Hepatic stellate cell (primary cell): ENCODE results near the gene TAF5L.

ENCODE experiments used
- DNase-seq: peaks from one replicate; pipeline ENCODE4 v3.0.0; 2011; ENCODE audit warnings: low spot score

TAF5L gene

DNA sequence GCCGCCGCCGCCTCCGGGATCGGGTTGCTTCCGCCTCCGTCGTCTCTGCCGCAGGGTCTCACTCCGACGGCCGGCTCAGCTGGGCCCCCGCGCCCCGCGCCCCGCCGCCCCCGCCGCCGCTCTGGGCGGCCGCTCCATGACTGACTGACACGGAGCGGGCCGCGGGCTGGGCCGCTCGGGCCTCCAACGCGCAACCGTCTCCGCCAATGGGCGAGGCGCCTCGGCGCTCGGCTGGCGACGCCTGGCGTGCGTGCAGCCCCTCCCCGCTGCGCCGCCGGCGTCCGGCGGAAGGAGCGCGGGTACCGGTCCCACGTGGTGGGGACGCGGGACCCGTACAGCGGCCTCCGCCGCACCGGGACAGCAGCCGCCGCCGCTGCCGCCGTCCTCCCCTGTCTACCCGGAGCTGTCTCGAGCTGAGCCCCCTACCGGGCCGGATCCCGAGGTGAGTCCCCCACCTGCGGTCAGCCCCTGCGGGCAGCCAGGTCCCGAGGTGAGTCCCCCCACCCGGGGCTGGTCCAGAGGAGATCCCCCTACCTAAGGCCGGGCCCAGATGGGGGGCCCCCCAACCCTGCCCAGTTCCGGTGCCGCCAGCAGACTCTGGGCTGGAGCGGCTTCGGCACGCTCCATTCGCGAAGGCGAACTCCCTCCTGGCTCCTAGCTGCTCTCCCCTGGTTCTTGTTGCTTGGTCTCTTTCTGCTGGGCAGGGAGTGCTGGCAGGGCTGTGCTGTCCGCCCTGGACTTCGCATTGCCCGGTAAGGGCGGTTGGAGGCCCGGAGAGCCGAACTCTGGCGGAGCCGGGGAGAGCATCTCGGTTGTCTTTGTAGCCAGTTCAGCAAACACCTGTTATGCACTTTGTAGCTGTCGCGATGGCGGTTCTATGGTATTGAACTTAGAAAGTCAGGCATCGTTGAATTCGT, at the start of gene TAF5L, which contains the start of gene URB2:
Gene TAF5L (minus strand): TSS at position 208 of the 917 bp plus-strand sequence. CDS start 11,640 bp downstream, outside the sequence.
Gene URB2 (plus strand): TSS at position 333 of the 917 bp plus-strand sequence. CDS start 1,387 bp downstream, outside the sequence.
- peak; percentile 93 for DNase-seq

DNA sequence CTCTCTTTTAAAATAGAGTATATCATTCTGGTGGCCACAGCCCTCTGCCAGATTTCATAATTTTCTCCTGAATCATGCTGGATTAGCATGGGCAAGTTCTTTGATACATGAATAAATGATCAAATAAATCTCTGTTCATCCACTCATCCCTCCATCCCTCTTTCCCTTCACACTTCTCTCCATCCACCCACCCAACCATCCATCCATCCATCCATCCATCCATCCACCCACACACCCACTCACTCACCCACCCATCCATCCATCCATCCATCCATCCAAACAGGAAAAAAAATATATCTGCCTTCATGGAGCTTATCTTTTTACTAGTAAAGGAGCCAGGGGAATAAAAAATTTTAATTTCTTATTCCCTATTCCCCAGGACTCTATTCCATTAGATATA, 49.5 kb upstream of the TAF5L start:
- no peak for DNase-seq

DNA sequence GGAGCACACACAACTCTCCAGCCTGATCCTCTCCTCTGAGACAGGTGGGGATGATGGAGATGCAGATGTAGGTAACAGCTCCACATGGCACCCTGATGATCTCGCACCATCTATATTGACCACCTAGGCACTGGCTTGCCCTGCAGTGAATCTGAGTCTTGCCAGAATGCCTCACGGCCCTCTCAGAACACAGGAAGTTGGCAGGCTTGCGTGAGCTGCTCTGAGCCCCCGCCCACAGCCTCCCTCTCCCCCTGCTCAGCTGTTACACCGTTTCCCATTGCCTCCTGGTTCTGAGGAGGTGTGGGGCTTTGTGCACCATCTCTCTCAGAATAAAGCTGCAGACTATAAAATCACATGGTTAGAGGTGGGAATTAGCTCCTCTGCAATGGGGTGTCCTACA, 48.1 kb upstream of the TAF5L start:
- DNase-seq, result no peak

GRCh38 chr1:229672246-229672645, 46.3 kb upstream of the TAF5L start:
- no peak for DNase-seq

- no peak for DNase-seq
Observed at GRCh38 chr1:229671310-229671709, 45.4 kb upstream of the TAF5L start.

GRCh38 chr1:229669333-229669732, 43.4 kb upstream of the TAF5L start:
- no peak for DNase-seq

DNA sequence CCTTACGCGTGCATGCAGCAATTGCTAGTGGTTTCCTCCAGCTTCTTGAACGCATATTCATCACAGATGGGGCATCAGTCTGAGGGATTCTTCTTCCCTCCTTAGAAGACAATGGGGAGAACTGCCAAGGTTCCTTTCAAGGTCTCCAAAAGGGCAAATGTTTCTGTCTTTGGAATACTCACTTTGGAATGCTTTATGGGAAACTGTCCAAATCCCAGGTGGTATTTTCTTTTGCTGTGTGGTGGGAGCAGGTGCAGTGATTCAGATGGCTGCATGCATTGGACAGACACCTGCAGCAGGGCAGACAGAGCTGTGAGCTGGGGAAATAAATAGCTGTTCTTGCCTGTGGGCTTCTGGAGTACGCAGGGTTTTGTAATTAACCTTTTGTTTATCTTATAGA, 40.7 kb upstream of the TAF5L start:
- no peak for DNase-seq

- no peak for DNase-seq
Observed at GRCh38 chr1:229665912-229666558, 40.1 kb upstream of the TAF5L start.

GRCh38 chr1:229664133-229664689, 38.3 kb upstream of the TAF5L start:
- DNase-seq, result no peak

GRCh38 chr1:229661897-229662296, 36.0 kb upstream of the TAF5L start:
- no peak for DNase-seq

DNA sequence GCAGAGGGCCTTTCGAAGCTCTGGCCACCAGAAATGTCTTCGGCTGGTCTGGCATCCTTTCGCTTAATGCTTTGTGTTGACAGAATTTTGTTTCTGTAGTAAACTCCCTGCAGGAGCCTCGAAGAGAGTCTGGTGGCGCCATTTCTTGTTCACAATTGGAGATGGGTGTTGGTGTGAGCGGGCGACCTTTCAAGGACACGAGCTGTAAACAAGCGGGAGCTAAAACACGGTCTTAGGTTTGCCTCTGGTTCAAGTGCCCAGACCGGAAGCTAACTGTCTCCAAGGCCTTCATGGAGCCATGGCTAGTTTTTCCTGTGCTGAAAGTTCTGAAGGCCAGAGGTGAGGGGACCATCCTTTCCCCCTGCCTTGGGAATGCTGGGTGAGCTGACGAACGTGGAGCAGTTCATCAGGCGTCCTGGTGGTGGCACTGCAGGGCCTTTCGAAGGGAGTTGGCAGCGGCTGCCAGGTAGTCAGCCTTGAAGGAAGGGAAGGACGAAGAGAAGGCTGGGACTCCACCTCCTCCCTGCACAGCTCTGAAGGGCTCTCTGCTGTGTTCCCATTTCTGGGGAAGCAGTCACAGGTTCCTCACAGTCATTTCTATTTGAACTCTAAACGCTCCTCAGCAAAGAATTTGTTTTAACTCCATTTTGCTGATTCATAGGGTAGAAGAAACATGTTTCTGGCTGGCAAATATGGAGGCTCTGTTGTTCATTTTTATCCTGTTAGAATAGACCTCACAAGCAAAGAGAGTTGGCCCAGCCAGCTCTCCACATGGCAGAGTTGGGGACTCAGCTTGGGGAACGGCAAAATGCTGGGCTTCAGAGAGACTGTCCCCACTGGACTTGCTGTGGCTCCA, 35.3 kb upstream of the TAF5L start:
- peak; percentile 82 for DNase-seq

DNA sequence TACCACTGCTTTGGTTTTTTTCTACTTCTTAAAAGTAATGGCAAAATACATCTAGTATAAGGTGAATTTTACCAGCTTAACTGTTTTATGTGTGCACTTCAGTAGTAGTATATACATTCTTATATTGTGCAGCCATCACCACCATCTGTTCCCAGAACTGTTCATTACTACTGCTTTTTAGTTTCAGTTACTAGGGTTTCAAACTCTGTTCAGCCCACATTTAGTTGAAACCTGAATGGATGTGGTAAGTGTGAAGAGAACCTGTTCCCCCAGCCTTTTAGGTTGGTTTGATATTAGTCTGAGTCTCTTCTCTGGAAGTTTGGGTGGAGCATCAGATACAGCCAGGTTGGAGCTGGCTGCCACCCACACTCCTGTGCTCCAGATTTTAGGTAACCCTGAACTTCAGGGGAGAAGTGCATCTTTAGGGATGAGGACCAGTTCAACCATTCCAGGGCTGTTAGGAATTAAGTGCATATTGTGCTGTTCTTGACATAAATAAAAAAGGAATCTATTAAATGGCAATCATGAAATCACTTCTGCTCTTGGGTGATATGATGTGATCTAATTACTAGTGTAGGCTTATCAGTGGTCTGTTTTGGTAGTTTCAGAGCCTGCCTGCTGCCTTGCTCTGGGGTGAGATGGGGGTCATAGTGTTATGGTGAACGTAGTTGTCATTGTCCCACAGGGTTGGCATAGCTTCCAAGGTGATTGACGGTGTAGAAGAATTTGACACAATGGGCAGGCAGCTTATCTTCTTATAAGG, 32.3 kb upstream of the TAF5L start:
- DNase-seq, result no peak

GRCh38 chr1:229655781-229656180, 29.9 kb upstream of the TAF5L start:
- no peak for DNase-seq

GRCh38 chr1:229653420-229653819, 27.5 kb upstream of the TAF5L start:
- DNase-seq, result no peak

- no peak for DNase-seq
Observed at GRCh38 chr1:229651546-229651945, 25.6 kb upstream of the TAF5L start.

DNA sequence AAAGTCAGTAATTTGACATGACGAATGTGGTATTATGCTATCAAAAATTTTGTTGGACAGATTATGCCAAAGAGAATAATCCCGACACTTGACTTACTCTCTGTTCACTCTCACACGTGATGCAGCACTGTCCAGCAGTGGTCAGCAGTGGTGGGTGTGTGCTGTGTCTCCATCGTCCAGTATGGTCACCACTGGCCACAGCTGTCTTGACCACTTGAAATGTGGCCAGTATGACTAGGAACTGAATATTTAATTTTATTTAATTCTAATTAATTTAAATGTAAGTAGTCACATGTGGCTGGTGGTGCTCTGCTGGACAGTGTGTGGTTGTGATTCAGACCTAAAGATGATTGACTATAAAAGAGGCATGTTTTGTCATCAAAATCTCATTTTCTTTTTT, 24.1 kb upstream of the TAF5L start:
- DNase-seq, result no peak

- DNase-seq, result no peak
Observed at GRCh38 chr1:229648406-229648805, 22.5 kb upstream of the TAF5L start.

GRCh38 chr1:229645324-229645993, 19.5 kb upstream of the TAF5L start:
- DNase-seq, result no peak

DNA sequence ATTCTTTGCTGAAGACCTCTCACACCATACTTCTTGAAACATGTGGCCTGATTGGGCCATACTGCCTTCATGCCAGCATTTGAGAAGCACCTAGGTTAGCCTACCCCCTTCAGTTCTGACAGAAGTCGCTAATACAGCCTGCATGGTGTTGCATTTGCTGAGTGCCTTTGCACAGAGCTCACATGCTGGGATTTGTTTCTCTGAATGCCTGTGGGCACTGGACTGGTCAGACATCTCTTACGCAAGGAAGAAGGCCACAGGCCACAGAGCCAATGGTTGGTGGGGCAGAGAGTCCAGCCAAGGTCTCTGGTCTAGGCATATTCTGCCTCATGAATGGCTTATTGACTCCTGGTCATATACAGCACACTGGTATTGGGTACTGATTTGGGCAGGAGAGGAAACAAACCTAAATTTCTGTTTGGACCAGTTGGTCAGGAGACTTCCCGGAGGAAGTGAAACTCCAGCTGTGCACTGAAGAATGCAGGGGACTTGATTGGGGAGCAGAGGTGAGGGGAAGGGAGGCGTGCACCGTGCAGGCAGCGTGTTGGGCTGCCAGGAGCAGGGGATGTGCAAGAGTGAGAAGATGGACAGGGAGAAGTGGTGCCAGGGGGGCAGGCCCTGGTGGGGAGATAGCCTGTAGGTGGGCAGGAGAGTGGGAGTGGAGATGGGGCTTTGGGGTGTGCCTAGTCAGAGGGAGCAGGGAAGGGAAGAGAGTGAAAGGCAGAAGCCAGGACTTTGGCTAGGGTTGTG, 18.2 kb upstream of the TAF5L start:
- DNase-seq, result no peak

GRCh38 chr1:229642970-229643369, 17.0 kb upstream of the TAF5L start:
- no peak for DNase-seq
